ENCODE measurements around the gene NFKBIB. TPM values are rescaled to one million over a fixed set of nuclear protein-coding genes. Genes with fewer than 3 reads are reported as not detected.

NFKBIB gene
- total RNA-seq = 10.0 and 14.9 TPM in 2 replicates

GRCh38 chr19:38899447-38900201 is at the start of gene NFKBIB, which contains the start of gene SIRT2:
TSS of gene NFKBIB (plus strand) at chr19:38899969. CDS start at chr19:38900033, 64 bp downstream.
TSS of gene SIRT2 (minus strand) at chr19:38899618. CDS start at chr19:38899521, 97 bp downstream.

DNA sequence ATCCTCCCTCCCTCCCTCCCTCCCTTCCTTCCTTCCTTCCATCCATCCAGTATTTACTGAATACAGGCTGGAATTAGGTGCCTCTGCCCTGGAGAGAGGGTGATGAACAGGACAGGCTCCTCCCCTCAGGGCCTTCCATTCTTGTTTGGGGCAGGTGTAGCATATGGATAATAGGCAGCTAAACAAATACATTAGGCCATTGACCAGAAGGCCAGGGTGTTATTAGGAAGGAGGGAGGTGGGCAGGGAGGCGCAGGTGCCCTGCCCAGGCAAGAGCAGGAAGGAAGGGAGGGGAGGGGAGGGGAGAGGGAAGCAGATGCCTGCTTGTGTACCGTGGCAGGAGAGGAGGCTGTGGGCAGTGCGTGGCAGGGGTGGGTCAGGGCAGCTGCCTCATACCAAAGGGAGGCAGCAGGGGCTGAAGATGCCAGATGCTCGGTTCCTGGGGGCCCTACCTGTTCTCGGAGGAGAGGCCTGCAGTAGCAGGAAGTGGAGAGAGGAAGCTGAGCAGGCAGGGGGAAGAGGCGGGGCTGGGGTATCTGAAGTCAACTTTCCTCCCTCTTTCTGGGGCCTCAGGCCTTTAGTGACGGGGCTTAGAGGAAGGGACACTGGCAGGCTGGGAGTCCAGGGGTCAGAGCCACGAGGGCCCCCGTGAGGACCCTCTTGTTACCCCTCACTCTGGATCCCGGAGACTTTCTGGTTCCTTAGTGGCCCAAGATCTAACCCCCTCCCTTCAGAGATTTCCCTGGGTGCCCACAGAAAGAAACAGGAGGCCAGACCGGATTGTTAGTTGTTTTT is 21.8 kb upstream of the NFKBIB start, which contains the start of gene RINL:
Gene RINL (minus strand): TSS at position 495 of the 794 bp plus-strand sequence. CDS start 1,533 bp downstream, outside the sequence.

GRCh38 chr19:38929929-38930775 is 30.4 kb downstream of the NFKBIB start, which contains the start of gene SARS2:
TSS of gene SARS2 (minus strand) at chr19:38930763. CDS start at chr19:38930736, 27 bp downstream.

DNA sequence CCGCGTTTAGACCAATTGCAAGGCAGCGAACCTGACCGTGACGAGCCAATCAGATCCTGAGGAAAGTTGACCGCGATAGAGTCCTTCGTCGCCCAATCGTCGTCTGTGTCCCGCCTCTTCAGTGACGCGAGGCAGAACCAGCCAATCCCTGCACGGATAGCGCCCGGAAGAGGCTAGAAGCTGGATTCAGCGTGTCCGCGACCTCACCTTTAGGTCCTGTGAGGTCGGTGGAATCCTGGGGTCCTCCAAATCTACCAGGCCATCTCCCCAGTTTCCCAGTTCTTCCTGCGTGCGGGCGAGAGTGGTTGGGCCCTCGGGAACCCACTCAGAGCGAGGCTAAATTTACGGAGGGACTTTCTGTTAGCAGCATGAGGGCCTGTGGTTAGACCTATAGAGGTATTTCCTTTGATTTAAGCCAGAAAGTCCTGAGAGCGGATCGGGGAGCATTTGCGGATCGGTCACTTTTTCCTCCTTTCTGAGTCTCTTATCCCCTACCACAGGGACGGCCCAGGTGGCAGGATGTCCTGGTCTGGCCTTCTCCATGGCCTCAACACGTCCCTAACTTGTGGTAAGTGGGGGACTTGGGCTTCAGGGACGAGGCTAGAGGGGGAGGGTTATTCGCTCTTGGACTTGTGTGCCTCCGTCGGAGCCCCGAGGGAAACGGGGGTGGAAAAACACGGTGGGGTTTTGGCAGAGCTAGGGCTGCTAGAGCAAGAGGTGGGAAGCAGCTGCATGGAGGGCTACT is 31.2 kb downstream of the NFKBIB start, which contains the start of gene MRPS12:
Gene MRPS12 (plus strand): TSS at position 169 of the 745 bp plus-strand sequence. CDS start 351 bp downstream, at position 520.

Other genes starting within 250 kb of the NFKBIB start
- gene CAPN12, start 155.5 kb upstream of the NFKBIB start, total RNA-seq = not detected in 2 replicates
- gene LGALS7, start 126.5 kb upstream of the NFKBIB start, total RNA-seq = not detected in 2 replicates
- gene LGALS7B, start 110.8 kb upstream of the NFKBIB start, total RNA-seq = not detected in 2 replicates
- gene LGALS4, start 87.0 kb upstream of the NFKBIB start, total RNA-seq = not detected in 2 replicates
- gene ECH1, start 68.2 kb upstream of the NFKBIB start, total RNA-seq = 24.4 and 36.3 TPM in 2 replicates
- 307 and 342 TPM in 2 replicates for gene HNRNPL, start 50.0 kb upstream of the NFKBIB start, total RNA-seq
- 7.5 and 8.1 TPM in 2 replicates for gene RINL, start 21.7 kb upstream of the NFKBIB start, total RNA-seq
- 58.1 and 64.9 TPM in 2 replicates for gene SIRT2, start 351 bp upstream of the NFKBIB start, total RNA-seq
- not detected in 2 replicates for gene CCER2, start 12.2 kb downstream of the NFKBIB start, total RNA-seq
- gene SARS2, start 30.8 kb downstream of the NFKBIB start, total RNA-seq = 14.6 and 15.9 TPM in 2 replicates
- 43.2 and 61.1 TPM in 2 replicates for gene MRPS12, start 31.0 kb downstream of the NFKBIB start, total RNA-seq
- gene FBXO17, start 75.8 kb downstream of the NFKBIB start, total RNA-seq = 19.3 and 21.8 TPM in 2 replicates
- 1.2 and 1.6 TPM in 2 replicates for gene FBXO27, start 132.6 kb downstream of the NFKBIB start, total RNA-seq
- under 0.01 TPM in 1 of 2 replicates, not detected in the other for gene ACP7, start 184.4 kb downstream of the NFKBIB start, total RNA-seq
- gene PAK4, start 225.8 kb downstream of the NFKBIB start, total RNA-seq = 6.8 TPM in 2 replicates